Activated T-cell treated with anti-CD3 and anti-CD28 coated beads, Interleukin-2, amount 50 U/mL, for 72 hours (primary cell): ENCODE measurements around the gene ITPKC. TPM values are rescaled to one million over a fixed set of nuclear protein-coding genes. Genes with fewer than 3 reads are reported as not detected.

Experiments used
- ATAC-seq, 2 donors: fragments of 150-1000 bp; cut with Tn5 transposase; replicated peaks in 1 of 2; 2 replicates each; pipeline ENCODE4 v1.10.0; 2021; ENCODE audit warnings: moderate library complexity in 2 of 2, mild to moderate bottlenecking in 1 of 2
- DNase-seq, 2 donors: peaks; one replicate each; pipeline ENCODE4 v3.0.0; 2021 to 2022; ENCODE audit warnings: mixed read lengths in 1 of 2
- H3K27ac Mint-ChIP-seq: one replicate; pipeline ENCODE4 v1.8.0; 2022; ENCODE audit warnings: mild to moderate bottlenecking, moderate library complexity, mixed read lengths
- H3K27me3 Mint-ChIP-seq: one replicate; pipeline ENCODE4 v1.8.0; 2022; ENCODE audit warnings: low read depth, mixed read lengths
- H3K36me3 Mint-ChIP-seq, 2 donors: one replicate each; pipeline ENCODE4 v1.8.0; 2022; ENCODE audit warnings: mixed read lengths in 2 of 2, mild to moderate bottlenecking in 1 of 2; ENCODE audit not compliant: insufficient read depth in 2 of 2
- H3K4me1 Mint-ChIP-seq: one replicate; pipeline ENCODE4 v1.8.0; 2022; ENCODE audit warnings: low read depth, mixed read lengths
- H3K4me3 Mint-ChIP-seq, 2 donors: one replicate each; pipeline ENCODE4 v1.8.0; 2022; ENCODE audit warnings: mild to moderate bottlenecking in 2 of 2, mixed read lengths in 2 of 2, moderate library complexity in 2 of 2
- H3K9me3 Mint-ChIP-seq, 2 donors: one replicate each; pipeline ENCODE4 v1.8.0; 2022; ENCODE audit warnings: mixed read lengths in 2 of 2
- total RNA-seq, 2 donors: library from RNA; stranded (reverse); gene quantifications; one replicate each; pipeline ENCODE4 v1.2.3, GENCODE V29; 2022

Gene ITPKC
- total RNA-seq, 2 donors from 2014 or later = 14.4 to 15.1 TPM

GRCh38 chr19:40693896-40694295, 23.0 kb upstream of the ITPKC start:
- Mint-ChIP-seq H3K27me3 (no peaks in the 10 kb centered on the region), H3K4me3 (no peak overlapping the region), H3K27ac (no peak overlapping the region), H3K9me3 (no peaks in the 10 kb centered on the region), H3K36me3 (peaks cover 2% of the 10 kb centered on the region in 2 donors), H3K4me1 (no peaks in the 10 kb centered on the region)
- ATAC-seq (no peak), DNase-seq (no peak)

- peaks cover 2 to 4% of the 10 kb centered on the region in 2 donors for H3K36me3 Mint-ChIP-seq
- DNase-seq (no peak), ATAC-seq (no peak)
- H3K9me3 Mint-ChIP-seq = no peaks in the 10 kb centered on the region
- H3K4me1 Mint-ChIP-seq = no peaks in the 10 kb centered on the region
- no peak overlapping the region for H3K27ac Mint-ChIP-seq
- no peak overlapping the region for H3K4me3 Mint-ChIP-seq
- H3K27me3 Mint-ChIP-seq = no peaks in the 10 kb centered on the region
Measured at GRCh38 chr19:40695881-40696280, 21.0 kb upstream of the ITPKC start.

GRCh38 chr19:40697007-40697406, 19.9 kb upstream of the ITPKC start:
- Mint-ChIP-seq H3K27me3 (no peaks in the 10 kb centered on the region), H3K4me1 (no peaks in the 10 kb centered on the region), H3K36me3 (peaks cover 2 to 4% of the 10 kb centered on the region in 2 donors), H3K9me3 (no peaks in the 10 kb centered on the region), H3K27ac (no peak overlapping the region), H3K4me3 (no peak overlapping the region)
- DNase-seq (no peak), ATAC-seq (no peak)

- no peak for DNase-seq
- Mint-ChIP-seq H3K36me3 (peaks cover 10 to 11% of the 10 kb centered on the region in 2 donors), H3K9me3 (no peaks in the 10 kb centered on the region), H3K4me3 (no peak overlapping the region), H3K4me1 (no peaks in the 10 kb centered on the region), H3K27ac (no peak overlapping the region), H3K27me3 (no peaks in the 10 kb centered on the region)
- no peak for ATAC-seq
Measured at GRCh38 chr19:40700083-40700482, 16.8 kb upstream of the ITPKC start.

- Mint-ChIP-seq H3K27me3 (no peaks in the 10 kb centered on the region), H3K27ac (no peak overlapping the region), H3K9me3 (no peaks in the 10 kb centered on the region), H3K36me3 (peaks cover 9 to 12% of the 10 kb centered on the region in 2 donors), H3K4me1 (no peaks in the 10 kb centered on the region), H3K4me3 (no peak overlapping the region)
- no peak for DNase-seq
- no peak for ATAC-seq
Measured at GRCh38 chr19:40701758-40702157, 15.2 kb upstream of the ITPKC start.

- H3K9me3 Mint-ChIP-seq = no peaks in the 10 kb centered on the region
- ATAC-seq (no peak), DNase-seq (no peak)
- H3K4me1 Mint-ChIP-seq = no peaks in the 10 kb centered on the region
- no peak overlapping the region for H3K27ac Mint-ChIP-seq
- no peak overlapping the region for H3K4me3 Mint-ChIP-seq
- H3K36me3 Mint-ChIP-seq = peaks cover 9 to 12% of the 10 kb centered on the region in 2 donors
- no peaks in the 10 kb centered on the region for H3K27me3 Mint-ChIP-seq
Measured at GRCh38 chr19:40702337-40703012, 14.4 kb upstream of the ITPKC start.

- Mint-ChIP-seq H3K4me1 (no peaks in the 10 kb centered on the region), H3K4me3 (no peak overlapping the region), H3K36me3 (peaks cover 9 to 12% of the 10 kb centered on the region in 2 donors), H3K27ac (no peak overlapping the region), H3K9me3 (no peaks in the 10 kb centered on the region), H3K27me3 (no peaks in the 10 kb centered on the region)
- DNase-seq (no peak), ATAC-seq (no peak)
Measured at GRCh38 chr19:40703029-40703755, 13.7 kb upstream of the ITPKC start.

GRCh38 chr19:40704491-40705361, 12.2 kb upstream of the ITPKC start:
- Mint-ChIP-seq H3K27ac (no peak overlapping the region), H3K4me1 (no peaks in the 10 kb centered on the region)

GRCh38 chr19:40705362-40705651, 11.6 kb upstream of the ITPKC start:
- ATAC-seq (no peak), DNase-seq (no peak)
- no peak overlapping the region for H3K4me3 Mint-ChIP-seq
- H3K27ac Mint-ChIP-seq = no peak overlapping the region
- H3K36me3 Mint-ChIP-seq = peaks cover 9 to 18% of the 10 kb centered on the region in 2 donors
- no peaks in the 10 kb centered on the region for H3K9me3 Mint-ChIP-seq
- H3K4me1 Mint-ChIP-seq = no peaks in the 10 kb centered on the region
- no peaks in the 10 kb centered on the region for H3K27me3 Mint-ChIP-seq

More at GRCh38 chr19:40704491-40705361, 12.2 kb upstream of the ITPKC start:
- no peak overlapping the region for H3K4me3 Mint-ChIP-seq
- DNase-seq (no peak), ATAC-seq (no peak)
- peaks cover 9 to 18% of the 10 kb centered on the region in 2 donors for H3K36me3 Mint-ChIP-seq
- no peaks in the 10 kb centered on the region for H3K27me3 Mint-ChIP-seq
- no peaks in the 10 kb centered on the region for H3K9me3 Mint-ChIP-seq

GRCh38 chr19:40705950-40706619, 10.8 kb upstream of the ITPKC start:
- H3K9me3 Mint-ChIP-seq = no peaks in the 10 kb centered on the region
- H3K36me3 Mint-ChIP-seq = peaks cover 9 to 18% of the 10 kb centered on the region in 2 donors
- H3K27ac Mint-ChIP-seq = no peak overlapping the region
- H3K4me3 Mint-ChIP-seq = no peak overlapping the region
- no peaks in the 10 kb centered on the region for H3K4me1 Mint-ChIP-seq
- DNase-seq (no peak), ATAC-seq (no peak)
- no peaks in the 10 kb centered on the region for H3K27me3 Mint-ChIP-seq

- DNase-seq (no peak), ATAC-seq (no peak)
- no peaks in the 10 kb centered on the region for H3K9me3 Mint-ChIP-seq
- H3K27ac Mint-ChIP-seq = no peak overlapping the region
- H3K36me3 Mint-ChIP-seq = peaks cover 9 to 21% of the 10 kb centered on the region in 2 donors
- H3K27me3 Mint-ChIP-seq = no peaks in the 10 kb centered on the region
- peaks cover 6% of the 10 kb centered on the region for H3K4me1 Mint-ChIP-seq
- H3K4me3 Mint-ChIP-seq = no peak overlapping the region
Measured at GRCh38 chr19:40707615-40708014, 9.3 kb upstream of the ITPKC start.

GRCh38 chr19:40709817-40710216, 7.1 kb upstream of the ITPKC start:
- DNase-seq (no peak), ATAC-seq (no peak)
- peaks cover 6 to 19% of the 10 kb centered on the region in 2 donors for H3K36me3 Mint-ChIP-seq
- no peak overlapping the region for H3K4me3 Mint-ChIP-seq
- H3K27ac Mint-ChIP-seq = no peak overlapping the region
- no peaks in the 10 kb centered on the region for H3K27me3 Mint-ChIP-seq
- no peaks in the 10 kb centered on the region for H3K9me3 Mint-ChIP-seq
- peaks cover 19% of the 10 kb centered on the region for H3K4me1 Mint-ChIP-seq

- DNase-seq (no peak), ATAC-seq (no peak)
- peak overlapping the region; percentile 84 to 90 for H3K4me3 Mint-ChIP-seq
- no peaks in the 10 kb centered on the region for H3K9me3 Mint-ChIP-seq
- no peak overlapping the region for H3K27ac Mint-ChIP-seq
- peaks cover 48% of the 10 kb centered on the region for H3K4me1 Mint-ChIP-seq
- peaks cover 9 to 14% of the 10 kb centered on the region in 2 donors for H3K36me3 Mint-ChIP-seq
- no peaks in the 10 kb centered on the region for H3K27me3 Mint-ChIP-seq
Measured at GRCh38 chr19:40713939-40714338, 3.0 kb upstream of the ITPKC start.
